Myocyte (in vitro differentiated cells): Measurements from ENCODE around the gene CYP27A1. TPM values are rescaled to one million over a fixed set of nuclear protein-coding genes. Genes with fewer than 3 reads are reported as not detected.

ENCODE experiments used
- DNase-seq: peaks from one replicate; pipeline ENCODE4 v3.0.0-alpha.2; 2012; ENCODE audit warnings: low read depth
- microRNA-seq: library from miRNA; unstranded; fragments of <30 nt; microRNA quantifications from one replicate; pipeline ENCODE4, GENCODE V29; 2016
- total RNA-seq: library from RNA; depleted of rRNA; stranded (reverse); fragments of >200 nt; gene quantifications from 2 replicates; pipeline ENCODE4 v1.2.3, GENCODE V29; 2014

Gene CYP27A1
- total RNA-seq, 1 donor from 2014 or later, result 16.5 TPM

DNA sequence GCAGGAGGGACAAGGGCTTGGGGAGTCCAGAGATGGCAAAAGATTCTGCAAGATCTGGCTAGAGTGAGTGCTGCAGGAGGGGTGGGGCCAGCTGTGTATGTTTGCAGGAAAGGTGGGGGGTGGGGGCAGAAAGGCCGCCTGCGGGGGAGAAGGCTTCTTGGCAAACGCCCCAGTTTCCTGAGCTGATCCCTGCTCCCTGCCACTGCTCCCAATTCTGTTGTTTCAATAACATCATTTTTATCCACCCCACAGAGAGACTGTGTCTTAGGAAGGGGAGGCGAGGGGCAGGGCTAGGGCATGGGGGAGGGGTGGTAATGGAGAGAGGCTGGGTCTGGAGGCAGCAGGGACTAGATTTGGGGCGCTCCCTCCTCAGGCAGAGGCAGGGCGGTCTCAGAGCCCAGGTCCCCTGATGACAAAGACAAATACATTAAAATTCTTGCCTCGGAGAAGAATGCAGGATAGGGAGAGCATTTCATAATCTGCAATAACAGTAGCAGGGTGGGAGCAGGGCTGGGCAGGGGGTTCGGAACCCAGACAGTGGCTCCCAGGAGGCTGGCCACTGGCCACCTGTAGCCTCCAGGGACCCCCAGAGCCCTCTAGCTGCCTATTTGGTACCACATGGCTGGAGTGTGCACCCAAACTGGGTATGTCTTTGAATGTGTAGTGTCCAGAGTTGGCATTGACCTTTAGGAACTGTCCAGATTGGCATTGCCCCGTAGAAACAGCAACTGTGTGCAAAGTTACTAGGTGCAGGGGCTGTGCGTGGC is 75.6 kb downstream of the CYP27A1 start:
- no peak for DNase-seq

DNA sequence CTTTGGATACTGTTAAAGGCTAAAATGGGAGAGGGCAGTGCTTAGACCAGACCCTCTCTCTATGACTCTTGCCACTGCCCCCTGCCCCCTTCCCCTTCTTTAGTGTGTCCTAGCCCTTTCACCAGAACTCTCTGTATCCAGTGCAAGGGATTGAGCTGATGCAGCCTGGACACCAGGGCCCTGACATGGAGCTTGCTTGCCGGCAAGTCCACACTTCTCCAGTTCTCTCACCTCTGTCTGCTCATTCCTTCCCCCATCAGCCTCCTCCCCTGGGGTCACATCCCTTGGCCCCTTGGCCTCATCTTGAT is 76.1 kb downstream of the CYP27A1 start:
- DNase-seq, result no peak

DNA sequence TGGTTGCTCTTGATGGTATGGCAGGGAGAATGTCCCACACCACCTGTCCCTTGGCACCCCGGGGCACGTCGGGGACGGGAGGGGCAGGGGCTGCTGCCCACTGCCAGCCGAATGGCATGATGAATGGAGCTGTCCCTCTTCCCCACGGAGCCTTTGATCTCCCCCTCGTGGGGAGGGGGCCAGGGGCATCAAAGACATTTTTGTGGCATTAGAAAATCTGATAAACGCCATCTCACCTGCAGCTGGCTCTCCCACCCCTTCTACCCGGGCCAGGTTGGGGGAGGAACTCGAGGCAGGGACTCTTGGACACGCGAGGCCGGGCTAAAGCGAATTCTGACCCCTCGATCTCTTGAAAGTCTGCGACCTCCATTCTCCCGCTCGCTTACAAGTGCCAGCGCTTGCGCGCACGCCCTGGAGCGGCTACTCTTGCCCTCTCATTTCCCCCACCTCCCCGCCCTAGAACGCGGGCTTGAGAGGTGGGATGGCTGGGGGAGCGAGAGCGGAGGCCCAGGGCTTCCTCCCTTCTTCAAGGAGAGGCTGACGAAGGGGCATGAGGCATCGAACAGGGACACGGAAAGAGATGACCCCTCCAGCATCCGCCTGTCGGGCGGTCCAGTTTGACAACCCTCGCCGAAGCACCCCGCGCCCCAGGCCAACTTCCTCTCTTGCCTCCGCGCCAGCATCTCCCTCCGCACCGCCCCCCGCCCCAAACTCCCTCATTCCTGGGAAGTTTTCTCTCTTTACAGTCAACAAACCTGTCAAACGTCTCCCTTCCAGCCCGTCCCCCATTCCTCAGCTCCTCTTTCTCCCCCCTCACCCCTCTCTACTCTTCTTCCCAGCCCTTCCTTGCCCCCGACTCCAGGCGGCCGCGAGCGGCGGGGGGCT is 77.0 kb downstream of the CYP27A1 start:
- no peak for DNase-seq

DNA sequence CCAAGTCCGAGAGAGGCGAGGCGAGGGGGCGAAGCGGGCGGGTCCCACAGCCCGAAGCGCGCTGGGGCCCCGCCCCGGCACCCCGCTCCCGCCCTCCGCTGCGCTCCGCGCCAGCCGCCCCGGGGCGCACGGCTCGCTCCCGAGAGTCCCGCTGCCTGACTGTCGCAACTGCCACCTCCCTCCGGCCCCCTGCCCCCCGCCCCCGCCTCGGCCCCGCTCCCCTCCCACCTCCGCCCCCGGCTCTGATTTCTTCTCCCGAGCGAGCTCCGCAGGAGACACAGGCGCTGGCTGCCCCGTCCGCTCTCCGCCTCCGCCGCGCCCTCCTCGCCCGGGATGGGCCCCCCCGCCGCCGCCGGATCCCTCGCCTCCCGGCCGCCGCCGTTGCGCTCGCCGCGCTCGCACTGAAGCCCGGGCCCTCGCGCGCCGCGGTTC is 77.6 kb downstream of the CYP27A1 start, which contains the start of gene WNT6:
TSS of gene WNT6 (plus strand) at position 250 of the 432 bp plus-strand sequence. CDS start 233 bp downstream, outside the sequence.
- DNase-seq, result peak; percentile 17

DNA sequence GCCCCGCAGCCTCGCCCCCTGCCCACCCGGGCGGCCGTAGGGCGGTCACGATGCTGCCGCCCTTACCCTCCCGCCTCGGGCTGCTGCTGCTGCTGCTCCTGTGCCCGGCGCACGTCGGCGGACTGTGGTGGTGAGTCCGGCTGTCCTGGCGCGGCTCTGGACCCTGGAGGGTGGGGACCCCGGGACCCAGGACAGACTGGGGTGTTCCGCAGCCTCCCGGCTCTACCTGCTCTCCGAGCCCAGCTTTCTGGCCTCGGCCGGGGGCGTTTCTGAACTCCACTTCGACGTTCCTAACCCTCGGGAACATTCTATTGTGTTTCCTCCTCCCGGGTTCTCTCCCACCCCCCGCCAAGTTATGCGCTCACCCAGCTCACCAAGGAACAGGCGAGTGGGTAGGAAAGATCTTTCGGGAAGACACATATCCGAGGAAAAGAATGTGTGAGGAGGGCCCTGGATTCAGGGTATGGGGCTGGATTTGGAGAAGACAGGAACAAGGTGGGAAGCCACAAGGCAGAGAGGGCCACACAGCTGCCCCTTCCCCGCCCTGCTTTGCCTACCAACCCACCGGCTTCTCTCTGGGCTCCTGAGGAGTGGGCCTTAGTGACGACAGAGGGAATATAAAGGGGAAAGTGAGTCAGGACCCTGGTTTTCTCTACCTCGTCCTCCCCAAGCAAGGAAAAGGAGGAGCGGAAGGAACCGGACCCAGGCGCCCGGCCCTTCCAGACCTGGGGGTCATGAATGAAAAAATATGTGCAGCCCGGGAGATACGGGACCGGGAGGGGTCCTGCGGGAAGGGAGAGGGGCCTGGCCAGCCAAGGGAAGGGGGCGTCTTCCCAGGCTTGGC is 78.3 kb downstream of the CYP27A1 start:
- no peak for DNase-seq

DNA sequence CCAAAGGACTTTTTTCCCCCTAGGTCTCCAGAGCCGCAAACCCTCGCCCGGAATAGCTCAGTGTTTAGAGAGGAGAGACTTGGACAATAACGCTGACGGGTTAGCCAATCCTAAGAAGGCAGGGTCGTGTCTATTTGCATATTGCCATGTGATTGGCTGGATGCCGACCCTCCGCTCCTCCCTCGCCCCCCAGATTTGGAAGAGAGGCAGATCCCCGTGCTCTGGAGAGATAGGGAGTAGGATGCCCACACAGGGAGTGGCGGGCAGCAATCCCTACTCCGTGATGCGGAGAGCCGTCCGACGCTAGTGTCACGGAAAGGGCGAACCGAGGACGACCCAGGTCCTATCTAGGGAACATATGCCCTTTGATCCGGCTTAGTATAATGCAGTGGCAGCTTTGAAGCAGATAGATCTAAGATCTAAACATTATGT is 79.0 kb downstream of the CYP27A1 start:
- peak; percentile 95 for DNase-seq

DNA sequence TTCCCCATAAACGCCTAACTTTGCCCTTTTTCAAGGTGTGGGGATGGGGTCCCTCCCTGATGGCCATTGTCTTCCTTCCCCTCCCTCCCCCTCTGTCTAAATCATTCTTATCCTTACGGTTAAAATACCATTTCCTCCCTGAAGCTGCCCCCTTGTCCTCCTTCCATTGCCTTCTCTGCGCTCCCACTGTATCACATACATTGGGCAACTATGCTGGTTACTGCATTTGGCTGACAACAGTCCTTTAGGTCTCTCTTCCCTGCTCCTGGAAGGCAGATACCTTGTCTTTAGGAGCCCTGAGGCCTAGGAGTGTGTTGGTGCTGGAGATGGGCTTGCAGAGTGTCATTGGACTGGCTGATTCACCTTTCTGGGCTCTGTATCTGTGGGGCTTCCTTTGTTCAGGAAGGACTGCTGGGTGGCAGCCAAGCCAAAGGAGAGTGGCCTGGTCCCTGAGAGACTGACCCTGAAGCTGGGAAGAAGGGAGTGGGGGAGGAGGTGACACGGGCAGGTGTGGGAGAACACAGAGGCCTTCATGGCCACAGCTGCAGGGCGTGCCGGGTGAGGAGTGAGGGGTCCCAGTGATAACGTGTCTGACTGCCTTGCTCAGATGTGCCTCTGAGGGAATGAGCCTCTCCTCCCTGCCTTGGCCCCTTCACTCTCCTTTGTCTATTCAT is 79.8 kb downstream of the CYP27A1 start:
- DNase-seq, result no peak

DNA sequence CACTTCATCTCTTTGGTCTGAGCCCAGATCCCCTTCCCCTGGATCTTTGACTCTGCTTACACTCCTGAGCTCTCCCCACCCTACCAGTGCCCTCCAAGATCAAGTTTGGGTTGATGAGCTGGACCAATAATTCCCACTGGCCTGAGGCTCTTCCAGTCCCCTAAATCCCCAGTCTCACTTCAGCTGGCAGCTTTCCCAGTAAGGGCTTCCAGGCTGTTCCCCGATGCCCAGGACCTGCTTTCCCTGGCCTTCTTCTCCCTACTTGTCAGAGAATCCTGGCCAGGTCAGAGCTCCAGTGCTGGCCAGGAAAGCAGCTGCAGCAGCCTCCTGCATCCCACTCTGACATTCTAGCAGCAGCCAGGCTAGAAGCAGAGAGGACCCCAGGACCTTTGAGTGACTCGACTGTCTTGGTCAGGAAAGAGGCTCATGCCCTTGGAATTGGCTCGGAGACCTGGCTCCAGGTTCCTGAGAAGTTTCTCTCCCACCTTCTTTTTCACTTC is 81.1 kb downstream of the CYP27A1 start:
- DNase-seq, result no peak

Small RNAs within 50 kb of the gene (microRNA-seq; reads per million reads assigned to microRNA genes)
- gene MIR9500, result not detected

Other genes starting within 250 kb of the CYP27A1 start
- 9.8 and 16.8 TPM in 2 replicates for gene USP37, start 213.8 kb upstream of the CYP27A1 start, total RNA-seq
- 38.7 and 60.4 TPM in 2 replicates for gene CNOT9, start 213.3 kb upstream of the CYP27A1 start, total RNA-seq
- 9.9 and 11.8 TPM in 2 replicates for gene PLCD4, start 174.2 kb upstream of the CYP27A1 start, total RNA-seq
- gene ZNF142, start 122.5 kb upstream of the CYP27A1 start, total RNA-seq, result 10.9 and 14.9 TPM in 2 replicates
- gene BCS1L, start 122.5 kb upstream of the CYP27A1 start, total RNA-seq, result 27.6 and 39.2 TPM in 2 replicates
- gene RNF25, start 110.1 kb upstream of the CYP27A1 start, total RNA-seq, result 19.8 and 20.9 TPM in 2 replicates
- gene STK36, start 110.1 kb upstream of the CYP27A1 start, total RNA-seq, result 26.8 and 29.7 TPM in 2 replicates
- 11.9 and 13.0 TPM in 2 replicates for gene TTLL4, start 71.3 kb upstream of the CYP27A1 start, total RNA-seq
- gene PRKAG3, start 49.7 kb downstream of the CYP27A1 start, total RNA-seq, result 49.9 and 65.9 TPM in 2 replicates
- gene WNT6, start 77.7 kb downstream of the CYP27A1 start, total RNA-seq, result 0.31 and 0.37 TPM in 2 replicates
- gene WNT10A, start 98.7 kb downstream of the CYP27A1 start, total RNA-seq, result 18.8 and 63.4 TPM in 2 replicates
- gene CDK5R2, start 177.5 kb downstream of the CYP27A1 start, total RNA-seq, result 0.45 and 0.47 TPM in 2 replicates
- gene FEV, start 203.0 kb downstream of the CYP27A1 start, total RNA-seq, result not detected in 2 replicates
- gene CRYBA2, start 211.3 kb downstream of the CYP27A1 start, total RNA-seq, result not detected in 2 replicates